OCI-LY1 (cell line): ENCODE results near the gene SPSB3.

Source experiments
- CTCF ChIP-seq: fragments of 200-600 bp; sonication (generic), shearing (Covaris generic); IDR thresholded peaks from 2 replicates; pipeline ENCODE4 v1.5.1; 2017; ENCODE audit warnings: mild to moderate bottlenecking, antibody characterized with exemption, low read length, moderate library complexity, mixed read lengths
- EZH2 ChIP-seq: fragments of 200-600 bp; sonication (generic), shearing (Covaris generic); IDR thresholded peaks from 2 replicates; pipeline ENCODE4 v1.8.0; 2017; ENCODE audit warnings: borderline replicate concordance, mixed run types, mild to moderate bottlenecking, antibody characterized with exemption, low read length, moderate library complexity, mixed read lengths

GRCh38 chr16:1740234-1740633, 42.1 kb downstream of the SPSB3 start:
- TF ChIP-seq EZH2: no peak
- no peak for TF ChIP-seq CTCF
